Mucosa of gallbladder (tissue), 1 donor: ENCODE results near the gene GLB1L. TPM values are rescaled to one million over a fixed set of nuclear protein-coding genes. Genes with fewer than 3 reads are reported as not detected.

Experiments used
- DNase-seq: peaks from one replicate; pipeline ENCODE4 v3.0.0-alpha.2; 2020; ENCODE audit warnings: low spot score
- total RNA-seq: library from RNA; stranded (reverse); gene quantifications from one replicate; pipeline ENCODE4 v1.2.1, GENCODE V29; 2021
- donor health status: DM: no; HTN: no; CAD: no.

GLB1L gene
- total RNA-seq, 1 donor from 2014 or later = 22.2 TPM

DNA sequence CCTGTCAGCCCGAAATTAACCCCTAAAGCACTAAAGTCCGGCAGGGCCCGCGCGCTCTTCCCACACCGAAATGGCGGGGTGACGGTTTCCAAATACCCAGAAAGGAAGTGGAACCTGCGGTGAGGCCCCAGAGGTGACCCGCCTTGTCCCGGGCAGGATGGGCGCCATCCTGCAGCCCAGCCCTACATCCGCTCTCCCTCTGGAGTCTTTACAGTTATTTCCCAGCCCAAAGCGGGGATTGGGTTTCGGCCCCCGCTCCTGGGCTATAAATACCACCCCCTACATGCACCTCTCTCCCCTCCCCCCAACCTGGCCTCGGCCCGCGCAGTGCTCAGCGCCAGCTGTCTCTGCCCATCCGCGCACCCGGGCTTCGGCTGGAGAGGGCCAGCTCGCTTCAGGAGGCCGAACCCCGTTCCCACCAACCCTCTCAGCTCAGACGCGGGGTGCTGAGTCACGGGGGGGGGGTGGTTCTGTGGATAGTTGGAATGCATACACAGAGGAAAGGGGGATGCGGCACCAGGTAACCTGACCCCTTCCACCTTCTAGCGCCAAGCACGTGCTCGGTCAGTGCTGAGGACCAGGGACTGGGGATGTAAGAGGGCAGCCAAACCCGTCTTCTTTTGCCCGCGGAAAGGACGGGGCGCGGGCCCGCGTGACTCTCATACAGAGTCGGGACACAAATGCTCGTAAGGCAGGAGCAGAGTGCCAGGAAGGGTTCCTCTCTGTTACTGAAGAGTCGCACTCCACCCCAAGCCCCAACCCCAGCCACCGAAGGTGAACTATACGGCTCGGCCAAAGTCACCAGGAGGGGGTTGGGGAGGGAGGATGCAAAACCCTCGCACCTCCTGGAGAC is 7.9 kb upstream of the GLB1L start, which contains the start of gene TUBA4B:
TUBA4B (plus strand) TSS at position 344 of the 853 bp plus-strand sequence; CDS start at position 509, 165 bp downstream.
- DNase-seq = peak; percentile 16

GRCh38 chr2:219252570-219252899 is 7.3 kb upstream of the GLB1L start:
- DNase-seq = no peak

DNA sequence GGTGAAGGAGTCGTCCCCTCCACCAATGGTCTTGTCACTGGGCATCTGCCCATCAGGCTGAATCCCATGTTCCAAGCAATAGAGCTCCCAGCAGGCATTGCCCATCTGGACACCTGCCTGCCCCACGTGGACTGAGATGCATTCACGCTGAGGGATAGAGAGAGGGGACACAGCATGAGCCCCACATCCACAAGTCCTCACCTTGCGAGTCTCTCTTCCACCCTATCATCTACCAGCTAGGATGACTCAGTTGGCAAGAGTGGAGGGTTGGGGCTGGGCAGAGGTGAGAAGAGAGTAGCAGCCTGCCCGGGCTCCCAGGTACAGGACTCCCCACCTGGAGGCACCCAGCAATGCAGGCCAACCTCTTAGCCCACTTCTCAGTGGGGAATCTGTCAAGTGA is 6.8 kb upstream of the GLB1L start:
- DNase-seq = no peak

DNA sequence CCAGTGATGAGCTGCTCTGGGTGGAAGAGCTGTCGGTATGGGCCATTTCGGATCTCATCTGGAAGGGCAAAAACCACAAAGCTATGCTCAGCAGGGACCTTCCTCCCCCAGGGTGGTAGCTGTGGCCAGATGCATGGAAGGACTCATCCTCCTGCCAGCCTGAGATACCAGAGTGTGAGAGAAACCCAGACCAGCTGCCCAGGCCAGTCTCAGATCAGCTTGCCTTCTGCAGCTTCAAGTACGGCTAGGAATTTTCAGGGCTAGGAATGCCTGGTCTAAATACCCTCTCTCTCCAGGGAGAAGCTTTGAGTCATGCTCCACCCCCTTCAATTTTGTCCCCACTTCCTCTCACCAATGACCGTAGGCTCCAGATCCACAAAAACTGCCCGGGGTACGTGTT is 6.4 kb upstream of the GLB1L start:
- DNase-seq = no peak

GRCh38 chr2:219250049-219250781 is 5.0 kb upstream of the GLB1L start:
- no peak for DNase-seq

DNA sequence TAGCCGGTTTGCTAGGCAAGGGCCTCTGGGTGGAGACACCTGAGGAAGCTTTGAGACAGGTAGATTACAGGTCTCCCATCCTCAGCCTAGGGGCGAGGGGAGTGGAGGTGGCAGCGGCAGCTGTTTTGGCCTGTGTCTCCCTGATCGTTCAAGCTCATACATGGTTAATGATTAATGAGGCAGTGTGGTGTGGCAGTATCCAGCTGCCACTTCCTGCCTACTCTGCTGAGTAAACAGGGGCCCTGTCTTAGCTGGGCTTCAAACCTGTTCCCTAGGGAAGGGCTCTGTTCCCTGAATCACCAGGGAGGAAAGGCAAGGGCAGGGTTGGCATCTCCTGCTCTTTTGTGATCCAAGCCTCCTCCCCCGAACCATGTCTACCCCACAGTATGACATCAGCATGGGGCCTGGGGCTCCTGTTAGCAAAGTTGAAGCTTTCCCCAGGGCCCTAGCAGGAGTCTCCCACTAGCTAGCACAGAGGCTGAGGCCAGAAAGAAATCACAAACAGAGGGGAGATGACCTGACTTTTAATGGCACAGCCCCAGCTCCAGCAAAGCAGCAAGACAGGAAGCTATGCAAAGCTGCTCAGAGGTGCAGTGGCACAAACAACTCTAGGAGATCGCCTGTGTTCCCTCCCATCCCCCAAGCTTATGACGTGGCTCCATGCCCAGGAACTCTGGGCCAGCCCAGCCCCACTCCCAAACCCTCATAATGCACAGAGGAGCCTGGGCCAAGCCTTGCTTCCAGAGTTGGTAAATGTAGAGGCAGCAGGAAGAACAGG is 4.1 kb upstream of the GLB1L start:
- DNase-seq = peak; percentile 87

GRCh38 chr2:219248845-219249202 is 3.6 kb upstream of the GLB1L start:
- DNase-seq = no peak

DNA sequence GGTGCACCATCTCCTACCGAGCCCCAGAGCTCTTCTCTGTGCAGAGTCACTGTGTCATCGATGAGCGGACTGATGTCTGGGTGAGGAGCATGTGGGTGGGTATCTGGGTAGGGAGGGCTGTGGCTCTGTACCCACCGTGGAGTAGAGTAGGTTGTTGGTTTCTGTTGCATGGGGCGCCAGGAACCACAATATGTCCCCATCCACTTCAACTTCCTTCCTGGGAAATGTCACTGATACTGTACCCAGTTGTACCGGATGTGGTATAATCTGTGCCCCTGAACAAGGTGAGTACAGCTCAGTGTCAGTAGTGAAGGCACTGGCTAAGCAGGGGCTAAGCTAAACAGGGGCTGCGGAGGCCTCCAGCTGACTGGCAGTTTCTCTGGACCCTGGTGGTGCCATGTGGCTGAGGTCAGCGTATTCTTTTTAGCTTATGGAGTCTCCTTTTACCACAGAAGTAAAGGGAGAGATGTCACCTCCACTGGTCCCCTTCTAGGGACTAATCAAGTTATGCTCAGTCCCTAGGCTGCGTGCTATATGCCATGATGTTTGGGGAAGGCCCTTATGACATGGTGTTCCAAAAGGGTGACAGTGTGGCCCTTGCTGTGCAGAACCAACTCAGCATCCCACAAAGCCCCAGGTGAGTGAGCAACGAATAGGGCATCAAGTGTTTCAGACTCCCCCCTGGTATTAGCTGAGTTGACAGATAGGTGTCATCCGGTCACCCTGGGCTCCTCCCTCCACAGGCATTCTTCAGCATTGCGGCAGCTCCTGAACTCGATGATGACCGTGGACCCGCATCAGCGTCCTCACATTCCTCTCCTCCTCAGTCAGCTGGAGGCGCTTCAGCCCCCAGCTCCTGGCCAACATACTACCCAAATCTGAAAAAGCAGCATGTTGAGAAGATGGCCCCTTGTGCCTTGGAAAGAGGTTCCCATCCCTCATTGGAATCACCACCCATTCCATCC is 2.7 kb upstream of the GLB1L start:
- DNase-seq = no peak

GRCh38 chr2:219246559-219246958 is 1.3 kb upstream of the GLB1L start:
- no peak for DNase-seq

DNA sequence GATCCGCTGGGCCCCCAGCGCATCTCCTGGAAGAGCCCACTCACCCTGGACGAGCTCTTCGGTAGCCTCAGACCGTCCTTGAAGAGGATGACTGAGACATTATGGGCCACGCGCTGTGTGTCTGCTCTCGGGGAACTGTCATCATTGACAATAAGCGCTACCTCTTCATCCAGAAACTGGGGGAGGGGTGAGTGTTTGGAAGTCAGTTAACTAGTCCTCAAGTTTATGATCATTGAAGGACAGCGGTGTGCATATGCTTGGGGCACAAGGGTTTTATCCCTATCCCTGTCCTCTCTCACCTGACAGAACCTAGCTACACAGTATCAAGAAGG is 621 bp upstream of the GLB1L start:
- no peak for DNase-seq

DNA sequence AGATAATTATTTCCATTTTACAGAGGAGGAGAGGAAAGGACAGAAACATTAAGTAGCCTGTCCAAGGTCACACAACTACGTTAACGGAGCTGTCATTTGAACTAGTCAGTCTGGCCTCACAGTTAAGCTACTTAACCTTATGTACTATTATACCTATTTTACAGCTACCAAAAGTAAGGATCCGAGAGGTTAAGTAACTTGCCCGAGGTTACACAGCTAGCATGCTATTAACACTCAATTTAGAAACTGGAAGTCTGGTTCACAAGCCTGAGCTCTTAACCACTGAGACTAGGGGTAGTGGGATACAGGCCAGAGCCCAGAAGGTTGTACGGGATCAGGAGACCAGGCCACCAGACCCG is 476 bp downstream of the GLB1L start:
- DNase-seq = no peak

- peak; percentile 57 for DNase-seq
Observed at GRCh38 chr2:219243291-219243761, 1.9 kb downstream of the GLB1L start.

- DNase-seq = no peak
Observed at GRCh38 chr2:219234331-219234730, 10.9 kb downstream of the GLB1L start.

- peak; percentile 69 for DNase-seq
Observed at GRCh38 chr2:219230059-219230540, 15.1 kb downstream of the GLB1L start.

- DNase-seq = peak; percentile 99
Observed at GRCh38 chr2:219229305-219230058, 15.8 kb downstream of the GLB1L start, which contains the start of the genes ANKZF1 and ATG9A. Gene ANKZF1, plus strand, starts transcription at chr2:219229806. Its CDS starts 452 bp downstream, at chr2:219230258. Gene ATG9A, minus strand, starts transcription at chr2:219229636. Its CDS starts 1,612 bp downstream, at chr2:219228024.

DNA sequence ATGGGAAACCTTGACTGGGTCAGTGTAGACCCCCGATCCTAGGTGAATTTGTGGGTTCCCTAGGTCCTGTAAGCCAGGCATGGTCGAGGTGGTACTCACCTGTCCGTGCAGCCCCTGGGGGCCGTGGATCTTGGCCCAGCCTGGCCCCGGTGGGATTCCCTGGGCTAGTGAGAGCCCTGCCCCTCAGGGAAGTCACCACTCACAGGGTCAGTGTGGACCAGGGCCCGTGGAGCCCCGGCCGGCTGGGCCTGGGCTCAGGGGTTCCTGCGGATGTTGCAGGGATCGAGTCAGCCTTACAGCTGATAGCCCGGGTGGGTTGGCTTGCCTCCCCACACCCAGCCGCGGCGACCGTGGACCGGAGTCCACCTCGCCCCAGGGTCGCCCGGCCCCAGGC is 16.3 kb downstream of the GLB1L start:
- no peak for DNase-seq

DNA sequence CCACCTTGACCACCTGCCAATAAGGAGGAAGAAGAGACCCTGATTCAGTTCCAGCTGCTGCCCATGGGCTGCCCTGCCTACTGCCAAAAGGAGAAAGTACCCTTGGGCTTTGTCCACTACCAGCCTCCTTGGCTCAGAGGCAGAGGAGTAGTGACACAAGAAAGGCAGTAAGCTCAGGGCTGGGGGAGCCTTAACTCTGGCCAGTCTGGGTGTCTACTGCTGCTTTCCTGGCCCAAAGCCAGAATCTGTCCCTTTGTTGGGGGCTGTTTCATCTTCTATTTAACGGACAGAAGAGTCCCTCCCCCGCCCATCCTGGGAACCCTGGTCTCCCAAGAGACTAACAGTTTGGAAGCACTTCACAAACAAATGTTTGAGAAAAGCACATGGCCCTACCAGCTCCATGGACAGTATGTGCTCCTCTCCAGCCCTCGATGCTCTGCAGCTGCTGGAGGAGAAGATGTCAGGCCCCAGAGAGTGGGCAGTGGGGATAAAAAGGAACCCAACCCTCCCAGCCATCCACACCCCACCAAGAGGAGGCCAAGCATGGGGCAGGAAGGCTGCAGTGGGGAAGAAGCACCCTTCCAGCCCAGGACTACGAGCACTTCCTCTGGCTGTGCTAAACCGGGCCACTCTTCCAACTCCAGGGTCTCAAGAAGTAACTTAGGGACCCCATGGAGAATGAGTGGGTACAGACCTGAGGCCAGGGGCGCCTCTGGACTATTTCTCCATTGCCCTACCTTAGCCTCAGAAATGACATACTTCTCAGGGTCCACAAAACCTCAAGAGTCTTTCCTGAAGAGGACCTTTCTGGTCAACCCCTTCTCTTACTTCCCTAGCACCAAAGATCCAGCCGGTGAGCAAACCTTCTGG is 17.0 kb downstream of the GLB1L start:
- no peak for DNase-seq

- DNase-seq = no peak
Observed at GRCh38 chr2:219225350-219225749, 19.9 kb downstream of the GLB1L start.
